Fibroblast of mammary gland (primary cell): ENCODE measurements around the gene LARP6.

Experiments
- DNase-seq: peaks from one replicate; pipeline ENCODE4 v3.0.0-alpha.2; 2010; ENCODE audit warnings: low read depth
- H3K4me3 ChIP-seq: 2 replicates; pipeline ENCODE4 v1.5.1; 2011; ENCODE audit warnings: low read depth, mild to moderate bottlenecking, low read length, moderate library complexity; ENCODE audit not compliant: control insufficient read depth
- CTCF ChIP-seq: conservative IDR thresholded peaks from 2 replicates; pipeline ENCODE4 v1.5.1; 2011; ENCODE audit warnings: low read depth, low read length, inconsistent platforms; ENCODE audit not compliant: control insufficient read depth, insufficient read depth

Gene LARP6

GRCh38 chr15:70789213-70789612 is 64.7 kb downstream of the LARP6 start:
- no peak for DNase-seq
- no peak for TF ChIP-seq CTCF
- no peak overlapping the region for H3K4me3 ChIP-seq

- no peak overlapping the region for H3K4me3 ChIP-seq
- no peak for TF ChIP-seq CTCF
- peak; percentile 75 for DNase-seq
These were observed 65.6 kb downstream of the LARP6 start for GRCh38 chr15:70788114-70789049.

- TF ChIP-seq CTCF: no peak
- DNase-seq: no peak
- no peak overlapping the region for H3K4me3 ChIP-seq
These were observed 67.0 kb downstream of the LARP6 start for GRCh38 chr15:70786996-70787395.

- no peak for TF ChIP-seq CTCF
- peak; percentile 81 for DNase-seq
- H3K4me3 ChIP-seq: no peak overlapping the region
These were observed 70.3 kb downstream of the LARP6 start for GRCh38 chr15:70783610-70784022.

- TF ChIP-seq CTCF: no peak
- no peak for DNase-seq
These were observed 70.9 kb downstream of the LARP6 start for GRCh38 chr15:70783041-70783440.

GRCh38 chr15:70781236-70781635 is 72.7 kb downstream of the LARP6 start:
- H3K4me3 ChIP-seq: no peak overlapping the region
- TF ChIP-seq CTCF: no peak
- no peak for DNase-seq

More at GRCh38 chr15:70783041-70783440, 70.9 kb downstream of the LARP6 start:
- H3K4me3 ChIP-seq: no peak overlapping the region
